Measurements from ENCODE around the gene SKAP1.

The SKAP1 gene

DNA sequence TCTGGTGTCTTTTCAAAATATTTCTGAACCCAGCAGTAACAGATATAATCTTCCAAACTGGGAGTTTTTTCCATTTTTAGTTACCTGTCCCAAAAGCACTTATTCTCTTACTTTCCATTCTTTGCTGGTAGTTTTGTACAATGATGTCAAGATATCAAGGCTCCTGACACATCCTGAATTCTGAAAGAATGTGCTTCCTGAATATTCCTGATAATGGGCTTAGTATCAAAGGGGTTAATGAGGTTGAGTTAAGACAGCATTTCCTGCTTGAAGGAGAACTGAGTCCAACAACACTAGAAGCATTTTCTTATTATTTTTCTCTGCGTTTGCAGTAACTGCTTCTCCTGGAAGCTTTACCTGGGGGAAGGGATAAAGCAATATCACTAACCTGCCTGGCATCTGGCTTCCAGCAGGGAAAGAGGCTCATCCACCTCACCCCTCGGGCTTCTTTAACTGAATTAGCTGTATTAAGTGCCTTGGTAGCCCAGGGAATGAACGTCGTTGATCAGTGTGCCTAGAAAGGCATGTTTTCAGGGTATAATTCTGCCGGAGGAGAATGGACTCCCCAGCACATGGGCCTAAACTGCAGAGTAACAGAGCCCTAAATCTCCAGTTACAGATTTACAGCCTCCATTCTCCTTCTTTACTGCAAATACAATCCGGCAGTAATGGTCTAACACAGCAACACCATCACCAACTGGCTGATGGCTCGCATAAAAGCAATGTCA lies 188.1 kb downstream of the SKAP1 start:
- DNase-seq (ENCODE audit: low read depth in 1 of 2, low spot score in 1 of 2): no peak
- H3K4me3 ChIP-seq (replicated peaks; ENCODE audit: insufficient read depth, low read length): no peak overlapping the region
- TF ChIP-seq, protein P1, sequence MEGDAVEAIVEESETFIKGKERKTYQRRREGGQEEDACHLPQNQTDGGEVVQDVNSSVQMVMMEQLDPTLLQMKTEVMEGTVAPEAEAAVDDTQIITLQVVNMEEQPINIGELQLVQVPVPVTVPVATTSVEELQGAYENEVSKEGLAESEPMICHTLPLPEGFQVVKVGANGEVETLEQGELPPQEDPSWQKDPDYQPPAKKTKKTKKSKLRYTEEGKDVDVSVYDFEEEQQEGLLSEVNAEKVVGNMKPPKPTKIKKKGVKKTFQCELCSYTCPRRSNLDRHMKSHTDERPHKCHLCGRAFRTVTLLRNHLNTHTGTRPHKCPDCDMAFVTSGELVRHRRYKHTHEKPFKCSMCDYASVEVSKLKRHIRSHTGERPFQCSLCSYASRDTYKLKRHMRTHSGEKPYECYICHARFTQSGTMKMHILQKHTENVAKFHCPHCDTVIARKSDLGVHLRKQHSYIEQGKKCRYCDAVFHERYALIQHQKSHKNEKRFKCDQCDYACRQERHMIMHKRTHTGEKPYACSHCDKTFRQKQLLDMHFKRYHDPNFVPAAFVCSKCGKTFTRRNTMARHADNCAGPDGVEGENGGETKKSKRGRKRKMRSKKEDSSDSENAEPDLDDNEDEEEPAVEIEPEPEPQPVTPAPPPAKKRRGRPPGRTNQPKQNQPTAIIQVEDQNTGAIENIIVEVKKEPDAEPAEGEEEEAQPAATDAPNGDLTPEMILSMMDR (IDR thresholded peaks at IDR 0.05; ENCODE audit: insufficient read depth, low read length): no peak
- TF ChIP-seq GABPA (IDR thresholded peaks at IDR 0.05; ENCODE audit: low read depth) (no peak), POLR2AphosphoS5 (IDR thresholded peaks at IDR 0.05; ENCODE audit: low read depth) (no peak)

GRCh38 chr17:48241131-48241591 lies 188.9 kb downstream of the SKAP1 start:
- TF ChIP-seq SPI1 (IDR thresholded peaks at IDR 0.05; ENCODE audit: borderline replicate concordance, low read depth) (peak; percentile 55; the same call in 1 of the 2 replicates), GABPA (IDR thresholded peaks at IDR 0.05; ENCODE audit: low read depth) (no peak)
- Histone ChIP-seq H3K27ac (replicated peaks) (no peak overlapping the region), H3K4me3 (replicated peaks; ENCODE audit: insufficient read depth, low read length) (no peak overlapping the region), H3K27me3 (ENCODE audit: insufficient read depth, poor library complexity, severe bottlenecking) (no peaks in the 10 kb centered on the region)
- DNase-seq (ENCODE audit: low read depth in 1 of 2, low spot score in 1 of 2): peak; percentile 16 to 65

More for the DNA sequence above, 188.1 kb downstream of the SKAP1 start:
- Histone ChIP-seq H3K27me3 (ENCODE audit: insufficient read depth, poor library complexity, severe bottlenecking) (no peaks in the 10 kb centered on the region), H3K27ac (replicated peaks) (no peak overlapping the region)

- Histone ChIP-seq H3K4me3 (replicated peaks; ENCODE audit: insufficient read depth, low read length) (no peak overlapping the region), H3K27me3 (ENCODE audit: insufficient read depth, poor library complexity, severe bottlenecking) (no peaks in the 10 kb centered on the region), H3K27ac (replicated peaks) (no peak overlapping the region)
- no peak for TF ChIP-seq POLR2AphosphoS5 (IDR thresholded peaks at IDR 0.05; ENCODE audit: low read depth)
- no peak for TF ChIP-seq REST (IDR thresholded peaks at IDR 0.05; ENCODE audit: insufficient replicate concordance, low read depth)
- no peak for TF ChIP-seq GABPA (IDR thresholded peaks at IDR 0.05; ENCODE audit: low read depth)
- TF ChIP-seq, protein P1 (IDR thresholded peaks at IDR 0.05; ENCODE audit: insufficient read depth, low read length): no peak
- TF ChIP-seq SPI1 (IDR thresholded peaks at IDR 0.05; ENCODE audit: borderline replicate concordance, low read depth): no peak
- no peak for DNase-seq (ENCODE audit: low read depth in 1 of 2, low spot score in 1 of 2)
Observed at GRCh38 chr17:48240562-48241130, 189.4 kb downstream of the SKAP1 start.

- DNase-seq (ENCODE audit: low read depth in 1 of 2, low spot score in 1 of 2): no peak
- Histone ChIP-seq H3K27ac (replicated peaks) (no peak overlapping the region), H3K4me3 (replicated peaks; ENCODE audit: insufficient read depth, low read length) (no peak overlapping the region), H3K27me3 (ENCODE audit: insufficient read depth, poor library complexity, severe bottlenecking) (no peaks in the 10 kb centered on the region)
- TF ChIP-seq POLR2AphosphoS5 (IDR thresholded peaks at IDR 0.05; ENCODE audit: low read depth) (no peak), SPI1 (IDR thresholded peaks at IDR 0.05; ENCODE audit: borderline replicate concordance, low read depth) (no peak), GABPA (IDR thresholded peaks at IDR 0.05; ENCODE audit: low read depth) (no peak), REST (IDR thresholded peaks at IDR 0.05; ENCODE audit: insufficient replicate concordance, low read depth) (no peak)
- TF ChIP-seq, protein P1 (IDR thresholded peaks at IDR 0.05; ENCODE audit: insufficient read depth, low read length): no peak
Observed at GRCh38 chr17:48240122-48240521, 189.9 kb downstream of the SKAP1 start.

All from HL-60 (cell line).